SK-N-MC (cell line): Measurements from ENCODE around the gene ACSS2.
A peak's percentile ranks its signal among the peaks of the same experiment; 100 is the strongest.

Experiments
- DNase-seq: peaks from one replicate; pipeline ENCODE4 v3.0.0-alpha.2; 2011; ENCODE audit warnings: low read depth, low spot score
- H3K27ac ChIP-seq: fragments of 200-600 bp; sonication (generic); 2 replicates; pipeline ENCODE4 v1.5.1; 2016; ENCODE audit warnings: mixed run types
- H3K36me3 ChIP-seq: fragments of 200-600 bp; sonication (generic); 2 replicates; pipeline ENCODE4 v1.6.1; 2017; ENCODE audit warnings: antibody characterized with exemption, low read length, mixed read lengths; ENCODE audit not compliant: insufficient read depth
- H3K4me3 ChIP-seq: fragments of 200-600 bp; sonication (generic); 2 replicates; pipeline ENCODE4 v1.5.1; 2016
- H3K9ac ChIP-seq: fragments of 200-600 bp; sonication (generic); 2 replicates; pipeline ENCODE4 v1.8.0; 2017; ENCODE audit warnings: mixed run types, mixed read lengths; ENCODE audit not compliant: insufficient read length
- H3K9me3 ChIP-seq: fragments of 200-600 bp; sonication (generic); 2 replicates; pipeline ENCODE4 v1.6.1; 2017; ENCODE audit warnings: low read depth, mild to moderate bottlenecking, antibody characterized with exemption, low read length, moderate library complexity, mixed read lengths
- EZH2 ChIP-seq: fragments of 200-600 bp; sonication (generic); IDR thresholded peaks from one replicate; pipeline ENCODE4 v1.6.1; 2017; ENCODE audit warnings: antibody characterized with exemption
- FOXP2 ChIP-seq: optimal IDR thresholded peaks from 2 replicates; pipeline ENCODE3; 2011; ENCODE audit warnings: mild to moderate bottlenecking, moderate library complexity; ENCODE audit not compliant: insufficient read depth; ENCODE audit errors: extremely low read length, control extremely low read depth
- POLR2AphosphoS5 ChIP-seq: IDR thresholded peaks from 2 replicates; pipeline ENCODE4 v1.6.1; 2012; ENCODE audit warnings: mild to moderate bottlenecking, low read depth, low read length, borderline replicate concordance

ACSS2 gene

DNA sequence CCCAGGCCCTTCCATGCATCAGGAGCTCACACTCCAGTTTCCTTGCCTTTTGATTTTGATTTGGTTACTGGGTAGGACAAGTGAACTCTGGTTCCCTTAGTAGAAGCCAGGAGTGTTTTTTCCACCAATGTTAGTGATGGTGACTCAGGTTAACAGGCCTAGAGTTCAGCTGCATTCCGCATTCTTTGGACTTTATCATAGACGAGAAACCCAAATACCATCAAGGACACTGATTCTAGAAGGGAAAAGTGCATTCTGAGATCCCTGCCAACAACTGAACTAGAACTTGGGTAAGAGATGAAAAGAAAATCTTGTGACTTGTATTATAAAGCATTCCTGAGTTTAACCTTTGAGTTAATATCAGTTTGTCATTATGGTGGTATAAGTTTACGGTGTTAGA lies 70.2 kb downstream of the ACSS2 start:
- H3K27ac ChIP-seq, result no peak overlapping the region
- TF ChIP-seq EZH2 (no peak), POLR2AphosphoS5 (no peak), FOXP2 (no peak)
- peaks cover 61% of the 10 kb centered on the region for H3K36me3 ChIP-seq
- no peak overlapping the region for H3K4me3 ChIP-seq
- H3K9me3 ChIP-seq, result no peaks in the 10 kb centered on the region
- no peak for DNase-seq
- H3K9ac ChIP-seq, result no peak overlapping the region

DNA sequence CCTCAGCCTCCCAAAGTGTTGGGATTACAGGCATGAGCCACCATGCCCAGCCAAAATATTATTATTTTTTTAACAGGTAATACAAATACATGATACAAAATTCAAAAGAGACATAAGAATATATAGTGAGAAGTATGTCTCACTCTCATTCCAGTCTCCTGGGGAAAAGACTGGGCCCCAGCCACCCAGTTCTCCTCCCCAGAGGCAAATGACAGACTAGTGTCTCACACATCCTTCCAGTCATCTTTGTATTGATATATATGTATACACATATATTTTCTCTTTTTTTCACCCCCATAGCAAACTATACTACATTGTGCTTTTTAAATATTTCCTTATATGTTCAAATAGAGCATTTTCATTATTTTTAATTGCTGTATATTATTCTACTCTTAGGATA lies 70.9 kb downstream of the ACSS2 start:
- TF ChIP-seq EZH2 (no peak), FOXP2 (no peak), POLR2AphosphoS5 (no peak)
- peaks cover 55% of the 10 kb centered on the region for H3K36me3 ChIP-seq
- no peak overlapping the region for H3K4me3 ChIP-seq
- H3K9ac ChIP-seq, result no peak overlapping the region
- DNase-seq, result no peak
- no peaks in the 10 kb centered on the region for H3K9me3 ChIP-seq
- H3K27ac ChIP-seq, result no peak overlapping the region

- no peak for DNase-seq
- no peak overlapping the region for H3K9ac ChIP-seq
- no peak overlapping the region for H3K4me3 ChIP-seq
- no peak overlapping the region for H3K27ac ChIP-seq
- H3K9me3 ChIP-seq, result no peaks in the 10 kb centered on the region
- peaks cover 48% of the 10 kb centered on the region for H3K36me3 ChIP-seq
- TF ChIP-seq FOXP2, result no peak
- no peak for TF ChIP-seq EZH2
- no peak for TF ChIP-seq POLR2AphosphoS5
These were observed 71.6 kb downstream of the ACSS2 start for GRCh38 chr20:34948030-34948429.

GRCh38 chr20:34949120-34949519 lies 72.7 kb downstream of the ACSS2 start:
- Histone ChIP-seq H3K9me3 (no peaks in the 10 kb centered on the region), H3K36me3 (peaks cover 41% of the 10 kb centered on the region), H3K27ac (no peak overlapping the region), H3K9ac (no peak overlapping the region), H3K4me3 (no peak overlapping the region)
- TF ChIP-seq POLR2AphosphoS5 (no peak), EZH2 (no peak), FOXP2 (no peak)
- DNase-seq, result no peak

DNA sequence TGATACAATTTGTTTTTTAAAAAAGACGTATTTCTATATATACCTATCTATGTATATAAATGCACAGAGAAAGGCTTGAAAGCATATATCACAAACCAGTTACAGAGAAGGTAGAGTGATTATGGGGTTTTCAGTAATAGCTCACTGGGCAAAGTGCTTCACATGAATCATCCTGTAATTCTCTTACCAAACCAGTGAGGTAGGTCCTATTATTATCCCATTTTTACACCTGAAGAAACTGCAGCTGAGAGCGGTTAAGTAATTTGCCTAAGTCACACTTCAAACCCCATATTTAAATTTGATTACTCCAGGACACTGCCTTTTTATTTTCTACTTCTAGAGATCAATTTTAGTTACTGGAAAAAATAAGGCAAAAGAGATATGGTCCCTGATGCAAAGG lies 74.8 kb downstream of the ACSS2 start:
- no peak for TF ChIP-seq FOXP2
- TF ChIP-seq EZH2, result no peak
- TF ChIP-seq POLR2AphosphoS5, result no peak
- H3K27ac ChIP-seq, result no peak overlapping the region
- no peak for DNase-seq
- H3K36me3 ChIP-seq, result peaks cover 27% of the 10 kb centered on the region
- H3K4me3 ChIP-seq, result no peak overlapping the region
- no peak overlapping the region for H3K9ac ChIP-seq
- no peaks in the 10 kb centered on the region for H3K9me3 ChIP-seq

DNA sequence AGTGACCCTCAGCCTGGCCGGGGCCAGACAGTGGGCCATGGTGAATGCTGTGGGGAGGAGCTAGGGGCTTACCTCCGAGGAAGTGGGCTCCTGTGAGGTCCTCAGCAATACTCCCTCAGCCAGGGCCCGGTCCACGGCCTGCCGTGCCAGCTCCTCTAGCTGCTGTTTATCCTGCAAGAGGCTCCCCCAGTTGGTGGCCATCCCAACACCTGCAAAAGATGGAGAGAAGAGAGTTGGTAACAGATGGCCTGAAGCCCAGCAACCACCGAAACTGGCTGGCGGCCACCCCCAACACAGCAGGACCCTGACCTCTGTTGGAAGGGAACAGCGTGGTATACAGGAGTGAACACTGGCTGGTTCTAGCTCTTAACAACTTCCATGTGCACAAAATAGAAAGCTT lies 75.2 kb downstream of the ACSS2 start:
- H3K36me3 ChIP-seq, result peaks cover 23% of the 10 kb centered on the region
- H3K9ac ChIP-seq, result no peak overlapping the region
- H3K27ac ChIP-seq, result no peak overlapping the region
- TF ChIP-seq FOXP2 (no peak), EZH2 (no peak), POLR2AphosphoS5 (no peak)
- no peaks in the 10 kb centered on the region for H3K9me3 ChIP-seq
- no peak overlapping the region for H3K4me3 ChIP-seq
- DNase-seq, result no peak

DNA sequence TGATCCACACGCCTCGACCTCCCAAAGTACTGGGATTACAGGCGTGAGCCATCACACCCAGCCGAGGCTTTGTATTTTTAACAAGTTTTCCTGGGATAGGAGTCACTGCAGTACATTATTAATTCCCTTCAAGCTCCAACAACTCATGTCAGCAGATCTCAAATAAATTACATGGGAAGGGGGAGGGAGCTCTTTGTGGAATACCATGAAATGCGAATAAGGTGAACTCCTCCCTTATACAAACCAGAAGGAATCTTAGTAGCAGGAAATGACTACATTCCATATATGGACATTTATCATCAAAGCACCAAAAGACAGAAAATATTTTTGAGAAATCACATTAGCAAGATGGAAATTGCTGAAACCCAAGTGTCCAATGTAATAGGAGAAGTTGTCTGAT lies 76.3 kb downstream of the ACSS2 start:
- no peaks in the 10 kb centered on the region for H3K9me3 ChIP-seq
- peak overlapping the region; percentile 43 for H3K4me3 ChIP-seq
- peaks cover 22% of the 10 kb centered on the region for H3K36me3 ChIP-seq
- DNase-seq, result peak; percentile 20
- H3K9ac ChIP-seq, result no peak overlapping the region
- peak overlapping the region; percentile 81 for H3K27ac ChIP-seq
- no peak for TF ChIP-seq FOXP2
- no peak for TF ChIP-seq EZH2
- no peak for TF ChIP-seq POLR2AphosphoS5

DNA sequence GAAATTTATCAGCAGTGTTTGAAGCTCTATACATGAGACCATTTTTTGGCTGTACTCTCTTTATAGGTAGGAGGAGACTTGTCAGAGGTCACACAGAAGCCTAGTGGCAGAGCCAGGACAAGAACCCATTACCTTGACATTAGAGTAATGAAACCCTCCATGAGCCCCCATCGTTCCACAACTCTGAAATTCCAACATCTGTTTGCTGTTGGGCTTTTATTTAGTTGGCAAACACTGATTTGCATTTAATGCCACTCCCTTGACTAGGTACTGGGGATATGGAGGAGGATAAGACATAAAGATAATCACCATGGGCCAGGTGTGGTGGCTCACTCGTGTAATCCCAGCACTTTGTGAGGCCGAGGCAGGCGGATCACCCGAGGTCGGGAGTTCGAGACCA lies 77.5 kb downstream of the ACSS2 start:
- no peak for DNase-seq
- Histone ChIP-seq H3K9ac (no peak overlapping the region), H3K4me3 (no peak overlapping the region), H3K27ac (no peak overlapping the region), H3K9me3 (no peaks in the 10 kb centered on the region), H3K36me3 (peaks cover 16% of the 10 kb centered on the region)
- TF ChIP-seq EZH2, result no peak
- no peak for TF ChIP-seq POLR2AphosphoS5
- TF ChIP-seq FOXP2, result no peak

GRCh38 chr20:34954904-34955230 lies 78.5 kb downstream of the ACSS2 start:
- Histone ChIP-seq H3K9ac (peak overlapping the region; percentile 86), H3K36me3 (peaks cover 9% of the 10 kb centered on the region), H3K9me3 (no peaks in the 10 kb centered on the region), H3K27ac (no peak overlapping the region), H3K4me3 (peak overlapping the region; percentile 87)
- no peak for DNase-seq
- no peak for TF ChIP-seq POLR2AphosphoS5
- no peak for TF ChIP-seq EZH2
- no peak for TF ChIP-seq FOXP2
